HCT116 (cell line): ENCODE measurements around the gene CAP2. TPM values are rescaled to one million over a fixed set of nuclear protein-coding genes. Genes with fewer than 3 reads are reported as not detected.

Source experiments
- ATAC-seq: fragments of 200-7000 bp; cut with Tn5 transposase; 2 replicates; pipeline ENCODE4 v1.9.1; 2020; ENCODE audit warnings: mild to moderate bottlenecking, moderate library complexity
- BruUV-seq: library from RNA; stranded (reverse); fragments of 400-500 nt; replicated peaks from 2 replicates; lab custom pipeline; 2021; lab: Mats Ljungman, UMichigan
- CTCF ChIA-PET: fragments of 300-600 bp; sonication (Branson Sonifier 250); formaldehyde crosslinking; loops from one replicate; lab custom pipeline; 2021; ENCODE audit warnings: antibody characterized with exemption; lab: Charles Lee
- POLR2A ChIA-PET: fragments of 300-600, 350-600 bp; sonication (Branson Sonifier 250); formaldehyde crosslinking; loops from one replicate; lab custom pipeline; 2021; ENCODE audit warnings: antibody characterized with exemption; lab: Charles Lee
- RAD21 ChIA-PET, 2 experiments: fragments of 300-600 bp; sonication (Branson Sonifier 250); formaldehyde crosslinking; loops; one replicate each; lab custom pipeline; 2023; ENCODE audit warnings: low total read pairs in 2 of 2; ENCODE audit not compliant: uncharacterized antibody in 2 of 2, unreplicated experiment in 2 of 2, low non-redundant PET in 1 of 2; lab: Charles Lee
- DNase-seq: peaks from one replicate; pipeline ENCODE4 v3.0.0-alpha.2; 2010; ENCODE audit warnings: low read depth, low spot score
- H2AFZ ChIP-seq: fragments of 200-600 bp; shearing (Covaris generic), sonication (generic); 2 replicates; pipeline ENCODE4 v1.6.1; 2017; ENCODE audit warnings: low read depth, mixed run types, mixed read lengths, antibody characterized with exemption, low read length; ENCODE audit not compliant: poor library complexity, severe bottlenecking
- H3K27ac ChIP-seq: 2 replicates; pipeline ENCODE4 v1.5.1; 2012; ENCODE audit warnings: low read depth, low read length
- H3K27me3 ChIP-seq: fragments of 200-600 bp; sonication (generic); 2 replicates; pipeline ENCODE4 v1.6.1; 2016; ENCODE audit warnings: mixed run types, low read length, mixed read lengths; ENCODE audit not compliant: insufficient read depth
- H3K36me3 ChIP-seq, 2 experiments: fragments of 200-500 bp in 1 of 2; fragments of 200-600 bp in 1 of 2; sonication (Bioruptor generic) in 1 of 2; sonication (generic) in 1 of 2; 2 replicates each; pipeline versions ENCODE4 v1.5.1 to v1.6.1; 2014 to 2016; ENCODE audit warnings: low read length in 2 of 2, inconsistent platforms in 1 of 2, mixed read lengths in 1 of 2, mixed run types in 1 of 2; ENCODE audit not compliant: insufficient read depth in 2 of 2, control insufficient read depth in 1 of 2
- H3K4me1 ChIP-seq, 2 experiments: fragments of 200-600 bp in 1 of 2; sonication (generic) in 1 of 2; 2 replicates each; pipeline versions ENCODE4 v1.5.1 to v1.6.1; 2012 to 2017; ENCODE audit warnings: low read length in 2 of 2, inconsistent platforms in 1 of 2, mild to moderate bottlenecking in 1 of 2, mixed read lengths in 1 of 2, mixed run types in 1 of 2, moderate library complexity in 1 of 2; ENCODE audit not compliant: insufficient read depth in 2 of 2, control insufficient read depth in 1 of 2
- H3K4me2 ChIP-seq: fragments of 200-600 bp; sonication (generic); 2 replicates; pipeline ENCODE4 v1.6.1; 2017; ENCODE audit warnings: mixed run types, low read length, mixed read lengths
- H3K4me3 ChIP-seq, 2 experiments: fragments of 200-600 bp in 1 of 2; sonication (generic) in 1 of 2; replicated peaks in 1 of 2; 2 replicates each; pipeline ENCODE4 v1.5.1; 2011 to 2016; ENCODE audit warnings: low read length in 2 of 2, control low read depth in 1 of 2, low read depth in 1 of 2, mild to moderate bottlenecking in 1 of 2, mixed read lengths in 1 of 2, mixed run types in 1 of 2
- H3K79me2 ChIP-seq: fragments of 200-600 bp; sonication (generic); 2 replicates; pipeline ENCODE4 v1.6.1; 2017; ENCODE audit warnings: mild to moderate bottlenecking, mixed run types, low read length, moderate library complexity, mixed read lengths; ENCODE audit not compliant: insufficient read depth
- H3K9ac ChIP-seq: fragments of 200-600 bp; sonication (generic); 2 replicates; pipeline ENCODE4 v1.6.1; 2016; ENCODE audit warnings: low read length, mixed read lengths
- H3K9me2 ChIP-seq: fragments of 200-600 bp; sonication (generic), shearing (Covaris generic); 2 replicates; pipeline ENCODE4 v1.6.1; 2017; ENCODE audit warnings: mixed run types, mild to moderate bottlenecking, moderate library complexity; ENCODE audit not compliant: insufficient read depth
- H3K9me3 ChIP-seq, 2 experiments: fragments of 200-500 bp in 1 of 2; fragments of 200-600 bp in 1 of 2; sonication (Bioruptor generic) in 1 of 2; sonication (generic) in 1 of 2; 2 replicates each; pipeline ENCODE4 v1.6.1; 2014 to 2017; ENCODE audit warnings: low read length in 2 of 2, mixed read lengths in 2 of 2, inconsistent platforms in 1 of 2, low read depth in 1 of 2, mild to moderate bottlenecking in 1 of 2, mixed run types in 1 of 2, moderate library complexity in 1 of 2; ENCODE audit not compliant: control insufficient read depth in 1 of 2, insufficient read depth in 1 of 2
- H4K20me1 ChIP-seq: fragments of 200-600 bp; sonication (generic), shearing (Covaris generic); 2 replicates; pipeline ENCODE4 v1.6.1; 2017; ENCODE audit warnings: mixed run types, mild to moderate bottlenecking, moderate library complexity; ENCODE audit not compliant: insufficient read depth
- CBX3 ChIP-seq: IDR thresholded peaks from 2 replicates; pipeline ENCODE4 v1.6.1; 2012; ENCODE audit warnings: low read depth
- CEBPB ChIP-seq: IDR thresholded peaks from 2 replicates; pipeline ENCODE4 v1.6.1; 2012; ENCODE audit warnings: low read depth
- EGR1 ChIP-seq: IDR thresholded peaks from 2 replicates; pipeline ENCODE4 v1.6.1; 2012; ENCODE audit warnings: low read depth
- EZH2phosphoT487 ChIP-seq: fragments of 200-600 bp; IDR thresholded peaks from 2 replicates; pipeline ENCODE4 v1.6.1; 2018; ENCODE audit warnings: antibody characterized with exemption, borderline replicate concordance
- FOSL1 ChIP-seq: IDR thresholded peaks from 2 replicates; pipeline ENCODE4 v1.6.1; 2012; ENCODE audit warnings: low read depth
- JUND ChIP-seq: IDR thresholded peaks from 2 replicates; pipeline ENCODE4 v1.6.1; 2012
- POLR2A ChIP-seq: IDR thresholded peaks from 2 replicates; pipeline ENCODE4 v1.7.0; 2011; ENCODE audit warnings: borderline replicate concordance; ENCODE audit not compliant: insufficient read depth, insufficient read length; ENCODE audit errors: extremely low read depth
- SP1 ChIP-seq: IDR thresholded peaks from 2 replicates; pipeline ENCODE4 v1.6.1; 2012; ENCODE audit warnings: low read depth
- ZFX ChIP-seq: fragments of 450-650 bp; IDR thresholded peaks from 2 replicates; pipeline ENCODE4 v1.6.1; 2017
- intact Hi-C: fragments of 100-400 bp; cut with micrococcal nuclease; formaldehyde crosslinking; loops from 2 replicates; pipeline ENCODE4 v1.10.0; 2022
- total RNA-seq: library from RNA; stranded (reverse); gene quantifications from one replicate; pipeline ENCODE4 v1.2.1, GENCODE V29; 2021; ENCODE audit not compliant: unreplicated experiment
- TF ChIP-seq, protein P1 (sequence below), 3 experiments: fragments of 200-600 bp in 1 of 3; sonication (generic) in 1 of 3; IDR thresholded peaks in 2 of 3; conservative IDR thresholded peaks in 1 of 3; 2 replicates each; pipeline ENCODE4 v1.5.1; 2012 to 2017; ENCODE audit warnings: low read depth in 2 of 3, low read length in 2 of 3, antibody characterized with exemption in 1 of 3, borderline replicate concordance in 1 of 3, control low read depth in 1 of 3, mild to moderate bottlenecking in 1 of 3, mixed read lengths in 1 of 3, mixed run types in 1 of 3, moderate library complexity in 1 of 3; ENCODE audit not compliant: insufficient read depth in 1 of 3
- TF ChIP-seq, protein P2 (sequence below): IDR thresholded peaks from 2 replicates; pipeline ENCODE4 v1.6.1; 2012; ENCODE audit warnings: low read depth
- TF ChIP-seq, protein P3 (sequence below): IDR thresholded peaks from 2 replicates; pipeline ENCODE4 v1.6.1; 2011; ENCODE audit warnings: mild to moderate bottlenecking, low read length, moderate library complexity; ENCODE audit not compliant: insufficient replicate concordance; ENCODE audit errors: extremely low read depth

Gene CAP2
- total RNA-seq, 1 experiment from 2014 or later: 3.8 TPM

DNA sequence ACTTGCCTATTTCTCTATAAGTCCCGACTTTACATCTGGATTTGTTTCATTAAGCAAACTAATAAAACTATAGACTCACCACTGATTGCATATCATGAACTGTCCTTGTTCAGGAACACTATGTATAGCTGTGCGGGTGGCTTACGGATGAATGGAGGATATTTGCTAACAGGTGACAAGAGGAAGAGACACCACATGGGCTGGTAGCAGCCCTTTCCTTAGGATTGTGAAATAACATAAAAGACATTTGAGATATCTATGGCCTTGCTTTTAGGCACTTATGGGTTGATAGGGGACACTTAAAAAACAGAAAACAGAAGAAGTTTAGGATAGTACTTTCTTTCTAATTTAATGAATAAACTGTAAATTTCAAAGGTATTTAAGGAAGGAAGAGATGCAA, 5.0 kb upstream of the CAP2 start:
- intact Hi-C loops: no loop called here
- CTCF ChIA-PET: no interaction called here
- no peaks in the 10 kb centered on the region for H3K9me3 ChIP-seq
- no peaks in the 10 kb centered on the region for H3K27me3 ChIP-seq
- no peaks in the 10 kb centered on the region for H4K20me1 ChIP-seq
- H3K79me2 ChIP-seq: no peaks in the 10 kb centered on the region
- no peak overlapping the region for H3K4me3 ChIP-seq
- no peak for TF ChIP-seq EZH2phosphoT487
- TF ChIP-seq FOSL1: no peak
- TF ChIP-seq CBX3: no peak
- TF ChIP-seq, protein P1, sequence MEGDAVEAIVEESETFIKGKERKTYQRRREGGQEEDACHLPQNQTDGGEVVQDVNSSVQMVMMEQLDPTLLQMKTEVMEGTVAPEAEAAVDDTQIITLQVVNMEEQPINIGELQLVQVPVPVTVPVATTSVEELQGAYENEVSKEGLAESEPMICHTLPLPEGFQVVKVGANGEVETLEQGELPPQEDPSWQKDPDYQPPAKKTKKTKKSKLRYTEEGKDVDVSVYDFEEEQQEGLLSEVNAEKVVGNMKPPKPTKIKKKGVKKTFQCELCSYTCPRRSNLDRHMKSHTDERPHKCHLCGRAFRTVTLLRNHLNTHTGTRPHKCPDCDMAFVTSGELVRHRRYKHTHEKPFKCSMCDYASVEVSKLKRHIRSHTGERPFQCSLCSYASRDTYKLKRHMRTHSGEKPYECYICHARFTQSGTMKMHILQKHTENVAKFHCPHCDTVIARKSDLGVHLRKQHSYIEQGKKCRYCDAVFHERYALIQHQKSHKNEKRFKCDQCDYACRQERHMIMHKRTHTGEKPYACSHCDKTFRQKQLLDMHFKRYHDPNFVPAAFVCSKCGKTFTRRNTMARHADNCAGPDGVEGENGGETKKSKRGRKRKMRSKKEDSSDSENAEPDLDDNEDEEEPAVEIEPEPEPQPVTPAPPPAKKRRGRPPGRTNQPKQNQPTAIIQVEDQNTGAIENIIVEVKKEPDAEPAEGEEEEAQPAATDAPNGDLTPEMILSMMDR (IDR thresholded peaks at IDR 0.05 in 2 of 3, conservative IDR thresholded peaks at IDR 0.05 in 1 of 3; ENCODE audit: borderline replicate concordance in 1 of 3, insufficient read depth in 1 of 3, low read depth in 2 of 3, low read length in 2 of 3): no peak
- TF ChIP-seq CEBPB: no peak
- TF ChIP-seq, protein P2, sequence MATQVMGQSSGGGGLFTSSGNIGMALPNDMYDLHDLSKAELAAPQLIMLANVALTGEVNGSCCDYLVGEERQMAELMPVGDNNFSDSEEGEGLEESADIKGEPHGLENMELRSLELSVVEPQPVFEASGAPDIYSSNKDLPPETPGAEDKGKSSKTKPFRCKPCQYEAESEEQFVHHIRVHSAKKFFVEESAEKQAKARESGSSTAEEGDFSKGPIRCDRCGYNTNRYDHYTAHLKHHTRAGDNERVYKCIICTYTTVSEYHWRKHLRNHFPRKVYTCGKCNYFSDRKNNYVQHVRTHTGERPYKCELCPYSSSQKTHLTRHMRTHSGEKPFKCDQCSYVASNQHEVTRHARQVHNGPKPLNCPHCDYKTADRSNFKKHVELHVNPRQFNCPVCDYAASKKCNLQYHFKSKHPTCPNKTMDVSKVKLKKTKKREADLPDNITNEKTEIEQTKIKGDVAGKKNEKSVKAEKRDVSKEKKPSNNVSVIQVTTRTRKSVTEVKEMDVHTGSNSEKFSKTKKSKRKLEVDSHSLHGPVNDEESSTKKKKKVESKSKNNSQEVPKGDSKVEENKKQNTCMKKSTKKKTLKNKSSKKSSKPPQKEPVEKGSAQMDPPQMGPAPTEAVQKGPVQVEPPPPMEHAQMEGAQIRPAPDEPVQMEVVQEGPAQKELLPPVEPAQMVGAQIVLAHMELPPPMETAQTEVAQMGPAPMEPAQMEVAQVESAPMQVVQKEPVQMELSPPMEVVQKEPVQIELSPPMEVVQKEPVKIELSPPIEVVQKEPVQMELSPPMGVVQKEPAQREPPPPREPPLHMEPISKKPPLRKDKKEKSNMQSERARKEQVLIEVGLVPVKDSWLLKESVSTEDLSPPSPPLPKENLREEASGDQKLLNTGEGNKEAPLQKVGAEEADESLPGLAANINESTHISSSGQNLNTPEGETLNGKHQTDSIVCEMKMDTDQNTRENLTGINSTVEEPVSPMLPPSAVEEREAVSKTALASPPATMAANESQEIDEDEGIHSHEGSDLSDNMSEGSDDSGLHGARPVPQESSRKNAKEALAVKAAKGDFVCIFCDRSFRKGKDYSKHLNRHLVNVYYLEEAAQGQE: no peak
- no peak for TF ChIP-seq POLR2A
- TF ChIP-seq EGR1: no peak
- TF ChIP-seq SP1: no peak
- TF ChIP-seq JUND: no peak
- TF ChIP-seq, protein P3, sequence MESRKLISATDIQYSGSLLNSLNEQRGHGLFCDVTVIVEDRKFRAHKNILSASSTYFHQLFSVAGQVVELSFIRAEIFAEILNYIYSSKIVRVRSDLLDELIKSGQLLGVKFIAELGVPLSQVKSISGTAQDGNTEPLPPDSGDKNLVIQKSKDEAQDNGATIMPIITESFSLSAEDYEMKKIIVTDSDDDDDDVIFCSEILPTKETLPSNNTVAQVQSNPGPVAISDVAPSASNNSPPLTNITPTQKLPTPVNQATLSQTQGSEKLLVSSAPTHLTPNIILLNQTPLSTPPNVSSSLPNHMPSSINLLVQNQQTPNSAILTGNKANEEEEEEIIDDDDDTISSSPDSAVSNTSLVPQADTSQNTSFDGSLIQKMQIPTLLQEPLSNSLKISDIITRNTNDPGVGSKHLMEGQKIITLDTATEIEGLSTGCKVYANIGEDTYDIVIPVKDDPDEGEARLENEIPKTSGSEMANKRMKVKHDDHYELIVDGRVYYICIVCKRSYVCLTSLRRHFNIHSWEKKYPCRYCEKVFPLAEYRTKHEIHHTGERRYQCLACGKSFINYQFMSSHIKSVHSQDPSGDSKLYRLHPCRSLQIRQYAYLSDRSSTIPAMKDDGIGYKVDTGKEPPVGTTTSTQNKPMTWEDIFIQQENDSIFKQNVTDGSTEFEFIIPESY: no peak
- TF ChIP-seq ZFX: no peak
- TF ChIP-seq, all 23 proteins: peak for 0
- Histone ChIP-seq H3K4me1 (peaks cover 6 to 10% of the 10 kb centered on the region in 2 experiments; a peak in 3 of 4 replicates), H3K4me2 (no peak overlapping the region), H3K9me2 (no peaks in the 10 kb centered on the region), H2AFZ (no peak overlapping the region), H3K9ac (no peak overlapping the region), H3K27ac (no peak overlapping the region), H3K36me3 (no peaks in the 10 kb centered on the region)
- ATAC-seq (no peak), DNase-seq (no peak)
- ChIA-PET RAD21 (no interaction called here), POLR2A (no interaction called here)
- BruUV-seq: no TSS peak
